Measurements from ENCODE around the gene FAR1.
"Not testable (repeated sequence)": the region's sequence is repeated elsewhere in the genome, so short reads cannot be mapped to it uniquely, and the experiment has no call there.

Gene FAR1

GRCh38 chr11:13705710-13706109 is 37.2 kb downstream of the FAR1 start:
- DNase-seq (ENCODE audit: low read depth): no peak

GRCh38 chr11:13713982-13714381 is 45.5 kb downstream of the FAR1 start:
- DNase-seq (ENCODE audit: low read depth): no peak

GRCh38 chr11:13717331-13717730 is 48.9 kb downstream of the FAR1 start:
- peak; percentile 47 for DNase-seq (ENCODE audit: low read depth)

- DNase-seq (ENCODE audit: low read depth): no peak
These were observed 49.9 kb downstream of the FAR1 start for GRCh38 chr11:13718394-13718793.

- DNase-seq (ENCODE audit: low read depth): no peak
These were observed 52.5 kb downstream of the FAR1 start for GRCh38 chr11:13720940-13721339.

GRCh38 chr11:13721760-13722159 is 53.3 kb downstream of the FAR1 start:
- no peak for DNase-seq (ENCODE audit: low read depth)

- no peak for DNase-seq (ENCODE audit: low read depth)
These were observed 58.0 kb downstream of the FAR1 start for GRCh38 chr11:13726456-13726855.

- DNase-seq (ENCODE audit: low read depth): no peak
These were observed 59.6 kb downstream of the FAR1 start for GRCh38 chr11:13728076-13728475.

- no peak for DNase-seq (ENCODE audit: low read depth)
These were observed 66.1 kb downstream of the FAR1 start for GRCh38 chr11:13734530-13734929.

GRCh38 chr11:13745165-13745564 is 76.7 kb downstream of the FAR1 start:
- no peak for DNase-seq (ENCODE audit: low read depth)

GRCh38 chr11:13753316-13753715 is 84.8 kb downstream of the FAR1 start:
- DNase-seq (ENCODE audit: low read depth): not testable (repeated sequence)

- DNase-seq (ENCODE audit: low read depth): no peak
These were observed 90.6 kb downstream of the FAR1 start for GRCh38 chr11:13759050-13759449.

- peak; percentile 40 for DNase-seq (ENCODE audit: low read depth)
These were observed 91.6 kb downstream of the FAR1 start for GRCh38 chr11:13760115-13760514.

GRCh38 chr11:13761250-13761649 is 92.8 kb downstream of the FAR1 start:
- peak; percentile 78 for DNase-seq (ENCODE audit: low read depth)

GRCh38 chr11:13761716-13762115 is 93.2 kb downstream of the FAR1 start:
- DNase-seq (ENCODE audit: low read depth): peak; percentile 84

- no peak for DNase-seq (ENCODE audit: low read depth)
These were observed 94.2 kb downstream of the FAR1 start for GRCh38 chr11:13762718-13763117.

GRCh38 chr11:13763341-13763740 is 94.9 kb downstream of the FAR1 start:
- DNase-seq (ENCODE audit: low read depth): no peak

GRCh38 chr11:13765886-13766285 is 97.4 kb downstream of the FAR1 start:
- DNase-seq (ENCODE audit: low read depth): no peak

- no peak for DNase-seq (ENCODE audit: low read depth)
These were observed 99.0 kb downstream of the FAR1 start for GRCh38 chr11:13767471-13767870.

- DNase-seq (ENCODE audit: low read depth): no peak
These were observed 100.7 kb downstream of the FAR1 start for GRCh38 chr11:13769188-13769587.

GRCh38 chr11:13771151-13771550 is 102.7 kb downstream of the FAR1 start:
- no peak for DNase-seq (ENCODE audit: low read depth)

- no peak for DNase-seq (ENCODE audit: low read depth)
These were observed 104.0 kb downstream of the FAR1 start for GRCh38 chr11:13772223-13773046.

- no peak for DNase-seq (ENCODE audit: low read depth)
These were observed 107.0 kb downstream of the FAR1 start for GRCh38 chr11:13775471-13775870.
